COLO829 (cell line): Measurements from ENCODE around the gene CADPS2.

Experiments
- DNase-seq: peaks from one replicate; pipeline ENCODE4 v3.0.0; 2012; ENCODE audit warnings: low spot score

Gene CADPS2

GRCh38 chr7:122310119-122311021 is 575.9 kb downstream of the CADPS2 start:
- DNase-seq, result no peak

GRCh38 chr7:122309421-122309820 is 576.8 kb downstream of the CADPS2 start:
- DNase-seq, result no peak

DNA sequence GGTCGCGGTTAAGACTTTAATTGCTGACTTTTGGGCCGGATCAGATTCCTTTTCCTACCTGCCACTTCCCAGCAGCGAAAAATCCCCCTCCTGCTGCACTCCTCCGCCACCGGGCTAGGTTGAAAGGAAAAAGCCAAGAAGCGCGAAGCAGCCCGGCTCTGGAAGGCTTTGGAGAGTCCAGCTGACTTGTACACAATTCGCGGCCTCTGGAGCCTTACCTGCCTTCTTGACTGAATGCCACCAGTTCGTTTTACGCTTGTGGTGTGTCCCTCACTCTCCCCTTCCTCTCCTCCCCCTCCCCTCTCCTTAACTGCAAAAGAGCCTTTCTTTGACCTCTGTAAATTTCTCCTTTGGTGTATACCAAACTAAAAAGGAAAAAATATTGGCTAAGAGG is 579.0 kb downstream of the CADPS2 start:
- DNase-seq, result no peak

DNA sequence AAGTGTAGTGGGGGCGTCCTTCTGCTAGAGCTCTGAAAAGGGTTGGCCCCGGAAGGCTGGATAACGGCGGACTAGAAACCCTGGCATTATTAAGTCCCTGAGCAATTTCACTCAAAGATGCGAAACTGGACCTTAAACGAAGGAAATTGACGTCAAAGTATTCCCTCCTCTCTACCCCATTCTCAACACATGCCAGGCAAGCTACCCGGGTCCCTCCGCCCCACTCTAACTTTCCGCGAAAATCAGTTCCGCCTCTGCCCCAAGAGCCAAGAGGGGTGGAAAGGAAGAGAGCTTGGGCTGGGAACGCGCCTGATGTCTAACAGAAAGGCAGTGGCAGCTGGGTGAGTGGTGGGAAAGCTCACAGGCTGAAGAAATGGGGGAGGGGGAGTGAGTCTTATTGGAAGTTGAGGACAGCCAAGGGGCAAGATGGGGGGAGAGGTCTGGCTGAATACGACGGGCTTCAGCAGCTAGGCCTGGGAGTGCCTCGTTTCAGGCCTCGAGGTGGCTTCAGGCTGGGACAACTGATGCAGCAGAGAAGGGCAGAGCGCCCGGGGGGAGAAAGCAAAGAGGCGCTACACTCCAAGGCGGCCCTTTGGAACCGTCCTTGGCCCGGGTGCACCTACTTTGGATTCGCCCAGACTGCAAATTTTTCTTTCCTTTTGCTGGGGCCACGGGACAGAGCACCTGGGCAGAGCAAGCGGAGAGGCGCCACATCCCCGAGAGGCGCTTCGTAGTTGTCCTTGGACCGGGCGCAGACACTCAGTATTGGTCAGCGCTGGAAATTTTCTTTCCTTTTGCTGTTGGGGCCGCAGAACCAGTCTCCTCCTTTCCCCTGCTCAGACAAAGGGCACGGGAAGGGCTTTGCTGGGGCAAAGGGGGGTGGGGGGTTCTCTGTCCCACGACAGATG is 579.7 kb downstream of the CADPS2 start:
- no peak for DNase-seq

DNA sequence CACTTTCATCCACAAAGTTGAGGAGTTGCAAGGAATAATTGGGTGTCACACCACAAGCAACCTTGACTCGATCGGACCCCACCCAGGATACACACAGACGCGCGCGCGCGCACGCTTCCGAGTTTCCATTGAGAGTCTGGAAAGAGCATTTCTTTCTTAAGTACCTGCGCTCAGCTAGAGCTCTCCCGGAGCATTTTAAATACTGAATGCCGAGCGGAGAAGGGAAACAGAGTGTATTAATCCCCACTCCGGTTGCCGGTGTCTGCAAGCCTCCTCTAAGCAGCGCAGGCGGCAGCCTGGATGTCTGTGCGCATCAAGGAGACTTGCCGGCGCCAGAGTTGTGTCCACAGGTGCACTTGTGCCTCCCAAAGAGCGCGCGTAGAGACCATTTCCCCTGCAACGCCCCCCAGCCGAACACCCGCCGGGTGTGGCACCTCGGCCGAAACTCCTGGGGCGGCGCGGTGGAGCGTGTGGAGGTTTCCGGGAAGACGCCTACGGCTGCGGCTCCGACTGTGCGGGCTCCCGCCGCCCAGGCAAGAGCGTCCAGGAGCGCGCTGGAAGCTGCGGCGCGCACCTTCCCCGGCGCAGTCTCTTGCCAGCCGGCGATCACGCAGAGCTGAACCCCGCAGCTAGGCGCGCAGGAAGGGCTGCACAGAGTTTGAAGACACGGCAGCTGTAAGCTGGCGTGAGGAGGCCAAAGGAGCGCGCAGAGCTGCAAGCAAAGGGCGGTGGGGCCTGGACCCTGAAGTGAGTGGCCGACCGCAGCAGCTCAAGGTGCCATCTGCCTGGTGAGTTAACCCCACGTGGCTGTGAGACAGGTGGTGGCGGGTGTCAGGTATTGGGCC is 580.6 kb downstream of the CADPS2 start:
- no peak for DNase-seq

DNA sequence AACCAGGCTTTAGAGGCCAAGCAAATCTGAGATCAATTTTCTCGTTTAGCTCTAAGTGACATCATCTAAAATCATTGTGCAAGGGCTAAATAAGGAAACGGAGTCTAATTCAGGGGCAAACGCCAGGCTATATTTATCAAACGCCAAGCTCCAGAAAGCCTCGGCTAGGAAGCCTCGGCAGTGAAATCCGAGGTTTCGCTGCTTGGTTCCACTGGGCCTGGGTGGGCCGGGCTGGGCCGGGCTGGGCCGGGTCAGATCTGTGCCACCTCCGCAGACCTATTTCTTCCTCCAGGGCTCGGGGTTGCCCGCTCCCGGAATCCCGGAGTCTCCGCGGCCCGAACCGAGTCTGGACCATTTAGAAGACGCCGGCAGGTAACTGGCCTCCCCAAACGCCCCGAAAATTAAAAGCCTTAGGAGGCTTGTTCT is 581.3 kb downstream of the CADPS2 start:
- no peak for DNase-seq

DNA sequence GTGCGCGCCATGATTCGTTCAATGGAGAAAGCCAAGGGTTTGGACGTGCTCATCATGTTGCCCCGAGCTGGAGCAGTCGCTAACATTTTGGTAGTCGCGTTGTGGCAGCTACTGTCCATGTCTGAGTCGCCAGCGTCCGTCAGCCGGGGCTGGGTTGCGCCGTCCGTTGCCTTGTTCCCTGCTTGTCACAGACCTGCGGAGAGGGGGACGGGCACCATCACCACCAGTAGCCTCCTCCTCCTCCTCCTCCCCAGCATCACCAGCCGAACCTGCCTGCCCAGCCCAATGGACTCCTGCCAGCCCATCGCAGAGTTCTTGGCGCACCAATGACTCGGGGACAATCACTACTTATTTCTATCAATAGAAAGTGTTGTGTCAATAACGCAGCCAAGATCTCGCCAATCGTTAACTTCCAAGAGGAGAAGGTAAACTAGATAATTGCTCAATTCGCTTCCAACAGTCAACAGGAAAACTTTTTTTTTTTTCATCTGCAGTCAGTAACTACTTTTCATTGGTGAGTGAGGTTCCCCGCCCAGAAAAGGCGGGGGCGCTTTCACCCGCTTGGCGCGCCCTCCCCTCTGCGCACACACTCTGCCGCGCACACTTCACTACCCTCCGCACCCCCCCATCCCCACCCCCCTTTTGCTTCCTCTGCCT is 581.8 kb downstream of the CADPS2 start, which contains the start of gene FEZF1:
FEZF1 (minus strand) TSS at position 432 of the 657 bp plus-strand sequence; CDS start at position 119, 313 bp downstream.
- peak; percentile 65 for DNase-seq

DNA sequence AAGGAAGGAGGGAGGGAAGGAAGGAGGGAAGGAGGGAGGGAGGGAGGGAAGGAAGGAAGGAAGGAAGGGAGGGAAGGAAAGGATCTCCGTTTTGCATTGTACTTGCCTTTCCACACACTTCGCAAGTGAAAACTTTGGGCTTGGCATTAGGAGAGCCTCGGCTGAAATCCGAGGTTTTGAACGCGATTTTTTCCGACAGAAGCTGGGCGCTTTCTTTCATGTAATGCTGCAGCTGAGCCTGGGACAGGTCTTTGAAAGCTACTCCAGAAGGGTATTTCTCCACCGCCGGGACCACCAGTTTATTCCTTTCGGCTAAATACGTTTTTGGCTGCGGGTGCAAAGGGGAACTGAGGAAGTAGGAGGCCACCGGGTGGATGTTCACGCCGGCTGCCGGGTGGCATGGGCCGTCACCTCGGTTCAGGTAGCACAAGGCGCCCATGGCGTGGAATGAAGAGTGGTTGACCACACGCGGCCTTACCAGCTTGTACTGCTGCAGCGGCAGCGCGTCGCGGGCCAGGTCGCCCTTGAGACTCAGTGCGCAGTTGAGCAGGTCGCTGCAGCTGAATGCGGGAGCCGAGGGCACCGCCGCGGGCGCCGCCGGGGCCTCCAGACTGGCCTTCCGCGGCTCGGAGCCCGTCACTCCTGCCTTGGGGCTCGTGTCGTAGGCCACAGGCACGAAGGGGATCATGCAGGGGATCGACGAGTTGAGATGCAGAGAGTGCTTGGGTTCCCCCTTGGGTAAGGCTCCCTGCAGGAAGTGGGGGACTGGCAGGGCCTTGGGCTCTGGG is 582.5 kb downstream of the CADPS2 start:
- DNase-seq, result no peak

GRCh38 chr7:122302761-122303530 is 583.3 kb downstream of the CADPS2 start:
- no peak for DNase-seq

DNA sequence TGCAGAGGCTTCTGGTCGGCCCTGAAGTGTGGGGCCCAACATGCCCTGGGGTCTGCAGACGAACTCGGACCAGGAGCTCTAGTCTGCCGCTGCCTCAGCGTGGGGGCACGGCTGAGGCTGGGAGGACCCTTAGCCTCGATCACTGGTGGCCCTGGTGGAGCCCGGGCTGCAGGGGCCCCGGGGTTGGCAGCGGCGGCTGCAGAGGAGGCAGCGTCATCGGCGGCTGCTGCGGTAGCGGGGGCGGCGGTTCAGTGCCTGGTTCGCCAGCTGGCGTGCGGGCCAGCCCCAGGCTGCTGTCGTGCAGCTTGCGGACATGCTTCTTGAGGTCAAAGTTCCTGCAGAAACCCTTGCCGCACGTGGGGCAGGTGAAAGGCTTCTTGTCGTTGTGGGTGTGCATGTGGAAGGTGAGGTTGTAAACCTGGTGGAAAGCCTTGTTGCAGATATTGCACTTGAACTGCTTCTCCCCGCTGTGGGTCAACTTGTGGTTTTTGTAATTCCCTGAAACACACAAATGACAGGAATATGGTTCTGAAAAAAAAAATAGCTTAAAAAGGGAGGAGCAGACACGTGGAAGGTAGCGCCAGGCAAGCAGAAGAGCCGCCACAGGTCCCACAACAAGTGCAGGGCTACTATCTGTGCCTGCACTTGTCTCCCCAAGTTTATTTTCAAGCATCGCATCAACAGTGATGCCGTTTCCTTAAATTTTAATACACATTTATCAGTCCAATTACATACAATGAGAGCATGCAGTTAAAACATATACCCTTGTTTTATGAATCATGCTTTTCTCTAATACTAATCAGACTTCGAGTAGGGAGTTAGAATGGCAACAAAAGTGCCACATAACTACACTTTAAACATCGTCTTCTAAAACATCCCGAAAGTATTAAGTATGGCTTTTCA is 584.2 kb downstream of the CADPS2 start:
- DNase-seq, result no peak

DNA sequence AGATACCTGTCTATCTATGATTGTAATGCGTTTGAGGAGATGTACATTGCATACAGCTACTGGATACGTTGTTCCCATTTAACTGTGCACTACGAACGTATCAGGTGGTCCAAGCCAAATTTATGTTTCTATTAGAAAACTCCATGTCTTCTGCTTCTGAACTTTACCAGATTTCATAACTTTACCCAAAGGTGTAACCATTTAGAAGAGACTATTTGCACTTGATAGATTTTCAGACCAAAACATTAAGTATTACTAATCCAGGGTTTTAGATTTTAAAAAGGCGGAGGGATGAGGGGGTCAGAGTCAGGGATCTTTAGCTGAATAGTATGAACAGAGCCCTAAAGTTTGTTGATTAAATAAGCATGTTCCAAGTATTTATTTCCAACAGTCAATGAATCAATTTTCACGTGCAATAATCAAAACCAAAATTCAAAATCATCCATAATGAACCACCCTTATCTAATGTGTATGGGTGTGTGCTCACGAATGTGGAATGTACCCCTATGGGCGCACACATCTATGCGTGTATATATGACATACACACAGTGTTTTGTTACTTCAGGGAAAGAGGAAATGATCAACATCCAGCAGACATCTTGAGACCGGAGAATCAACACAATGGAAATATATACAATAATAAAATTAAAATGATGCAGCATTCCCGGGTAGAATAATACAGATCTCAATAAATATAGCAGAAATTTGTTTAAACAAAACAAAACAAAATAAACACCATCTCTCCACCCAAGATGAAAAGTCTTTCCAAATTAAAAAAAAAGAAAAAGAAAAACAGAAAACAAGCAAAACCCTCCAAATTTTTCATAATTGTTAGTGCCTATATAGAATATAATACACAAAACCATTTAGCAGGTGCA is 585.1 kb downstream of the CADPS2 start:
- DNase-seq, result no peak

- no peak for DNase-seq
Observed at GRCh38 chr7:122300211-122300932, 585.9 kb downstream of the CADPS2 start.

GRCh38 chr7:122299624-122300210 is 586.5 kb downstream of the CADPS2 start:
- no peak for DNase-seq

DNA sequence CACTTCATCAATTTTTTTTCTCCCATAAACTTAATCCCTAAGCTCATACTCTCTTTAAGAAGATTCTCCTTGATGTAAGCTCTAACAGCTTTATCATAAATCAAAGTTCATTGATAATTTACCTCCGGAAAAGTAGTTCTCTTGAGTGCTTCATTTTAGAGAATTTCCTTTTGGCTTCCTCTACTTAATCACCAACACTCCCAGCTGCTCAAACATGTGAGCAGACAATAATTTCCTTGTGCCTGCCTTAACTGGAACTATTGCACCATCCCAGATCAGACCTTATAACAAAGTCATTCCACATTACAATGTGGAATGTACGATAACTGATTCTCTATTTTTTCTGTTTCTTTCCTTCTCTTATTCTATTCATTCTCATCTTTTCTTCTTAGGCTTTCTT is 587.6 kb downstream of the CADPS2 start:
- peak; percentile 54 for DNase-seq

DNA sequence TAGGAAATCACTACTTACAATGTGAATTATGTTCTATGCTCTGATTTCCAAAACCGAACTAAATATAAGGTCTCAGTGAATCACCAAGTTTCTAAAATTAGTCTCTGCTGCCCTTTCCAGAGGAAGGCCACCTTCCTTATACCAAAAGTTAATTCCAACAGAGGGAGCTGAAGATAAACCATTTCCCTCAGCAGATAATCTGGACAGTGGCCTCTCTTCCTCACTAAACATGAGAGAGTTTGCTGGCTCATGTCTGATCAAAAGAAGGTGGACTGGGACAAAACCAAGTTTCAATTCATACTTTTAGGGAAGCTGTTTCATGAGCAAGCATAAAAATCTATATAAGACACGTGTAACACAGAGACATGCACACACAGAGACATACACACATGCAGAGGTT is 588.1 kb downstream of the CADPS2 start:
- DNase-seq, result no peak

DNA sequence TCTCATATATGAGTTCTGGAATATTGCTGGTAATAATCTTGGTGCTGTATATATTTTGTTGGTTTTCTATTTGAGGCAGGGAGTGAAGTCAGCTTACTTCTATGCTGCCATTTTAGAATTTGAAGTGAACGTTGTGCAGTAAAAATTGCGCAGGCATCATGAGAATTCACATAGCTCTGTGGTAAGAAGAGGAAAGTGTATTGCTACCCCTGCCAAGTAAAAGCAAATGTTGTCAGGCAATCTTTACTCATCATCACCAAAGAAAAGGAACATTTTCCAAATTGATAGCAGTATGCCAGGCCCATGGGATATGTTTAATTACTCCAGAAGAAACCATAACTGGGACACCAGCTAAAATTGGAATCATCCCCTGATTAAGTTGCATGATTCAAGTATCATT is 595.1 kb downstream of the CADPS2 start:
- no peak for DNase-seq

- no peak for DNase-seq
Observed at GRCh38 chr7:122290476-122290875, 595.8 kb downstream of the CADPS2 start.
